Neural progenitor cell (in vitro differentiated cells): ENCODE data around the gene ZNF277.

Experiments
- CTCF ChIP-seq: fragments of 200-600 bp; sonication (generic); IDR thresholded peaks from 2 replicates; pipeline ENCODE4 v1.5.1; 2017; ENCODE audit warnings: antibody characterized with exemption, mild to moderate bottlenecking
- EZH2phosphoT487 ChIP-seq: fragments of 200-600 bp; sonication (generic); IDR thresholded peaks from 2 replicates; pipeline ENCODE4 v1.6.1; 2017; ENCODE audit warnings: antibody characterized with exemption

GRCh38 chr7:112370436-112370835 is 163.9 kb downstream of the ZNF277 start:
- TF ChIP-seq EZH2phosphoT487 = no peak
- TF ChIP-seq CTCF = no peak
